ENCODE measurements around the gene NIPAL3. TPM values are rescaled to one million over a fixed set of nuclear protein-coding genes. Genes with fewer than 3 reads are reported as not detected.
"Not testable (repeated sequence)": the region's sequence is repeated elsewhere in the genome, so short reads cannot be mapped to it uniquely, and the experiment has no call there.

The NIPAL3 gene
- total RNA-seq, 1 donor from 2014 or later: 18.6 TPM

DNA sequence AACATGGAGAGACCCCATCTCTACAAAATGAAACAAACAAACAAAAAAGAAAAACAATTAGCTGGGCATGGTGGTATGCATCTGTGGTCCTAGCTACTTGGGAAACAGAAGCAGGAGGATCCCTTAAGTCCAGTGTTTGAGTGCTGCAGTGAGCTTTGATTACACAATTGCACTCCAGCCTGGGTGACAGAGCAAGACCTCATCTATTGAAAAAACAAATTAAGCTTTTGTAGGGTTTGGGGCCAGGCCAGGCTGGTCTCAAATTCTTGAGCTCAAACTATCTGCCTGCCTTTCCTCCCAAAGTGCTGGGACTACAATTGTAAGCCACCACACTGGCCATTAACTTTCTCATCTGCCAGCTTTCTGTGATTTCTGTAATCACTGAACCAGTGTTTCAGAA is 27.2 kb downstream of the NIPAL3 start:
- Mint-ChIP-seq H3K27ac (ENCODE audit: unreplicated experiment) (no peak overlapping the region), H3K27me3 (ENCODE audit: unreplicated experiment) (peaks cover 10% of the 10 kb centered on the region), H3K9me3 (ENCODE audit: unreplicated experiment) (peaks cover 10% of the 10 kb centered on the region), H3K4me3 (ENCODE audit: unreplicated experiment) (no peak overlapping the region), H3K4me1 (ENCODE audit: low read depth, unreplicated experiment) (peaks cover 30% of the 10 kb centered on the region), H3K36me3 (ENCODE audit: unreplicated experiment) (peaks cover 7% of the 10 kb centered on the region)
- TF ChIP-seq CTCF (IDR thresholded peaks at IDR 0.05; ENCODE audit: partially characterized antibody, unreplicated experiment): no peak
- DNase-seq: no peak

GRCh38 chr1:24443241-24443656 is 27.6 kb downstream of the NIPAL3 start:
- peaks cover 8% of the 10 kb centered on the region for H3K27me3 Mint-ChIP-seq (ENCODE audit: unreplicated experiment)
- no peak for DNase-seq
- H3K4me1 Mint-ChIP-seq (ENCODE audit: low read depth, unreplicated experiment): peaks cover 29% of the 10 kb centered on the region
- H3K9me3 Mint-ChIP-seq (ENCODE audit: unreplicated experiment): peaks cover 7% of the 10 kb centered on the region
- no peak overlapping the region for H3K27ac Mint-ChIP-seq (ENCODE audit: unreplicated experiment)
- TF ChIP-seq CTCF (IDR thresholded peaks at IDR 0.05; ENCODE audit: partially characterized antibody, unreplicated experiment): no peak
- peaks cover 7% of the 10 kb centered on the region for H3K36me3 Mint-ChIP-seq (ENCODE audit: unreplicated experiment)
- no peak overlapping the region for H3K4me3 Mint-ChIP-seq (ENCODE audit: unreplicated experiment)

GRCh38 chr1:24446446-24446845 is 30.8 kb downstream of the NIPAL3 start:
- H3K27ac Mint-ChIP-seq (ENCODE audit: unreplicated experiment); H3K36me3 Mint-ChIP-seq (ENCODE audit: unreplicated experiment); H3K9me3 Mint-ChIP-seq (ENCODE audit: unreplicated experiment); H3K4me3 Mint-ChIP-seq (ENCODE audit: unreplicated experiment); DNase-seq; H3K27me3 Mint-ChIP-seq (ENCODE audit: unreplicated experiment); H3K4me1 Mint-ChIP-seq (ENCODE audit: low read depth, unreplicated experiment): not testable (repeated sequence)

- H3K36me3 Mint-ChIP-seq (ENCODE audit: unreplicated experiment): peaks cover 7% of the 10 kb centered on the region
- peaks cover under 1% of the 10 kb centered on the region for H3K9me3 Mint-ChIP-seq (ENCODE audit: unreplicated experiment)
- peaks cover 2% of the 10 kb centered on the region for H3K27me3 Mint-ChIP-seq (ENCODE audit: unreplicated experiment)
- no peak for TF ChIP-seq CTCF (IDR thresholded peaks at IDR 0.05; ENCODE audit: partially characterized antibody, unreplicated experiment)
- no peak for DNase-seq
- no peaks in the 10 kb centered on the region for H3K4me1 Mint-ChIP-seq (ENCODE audit: low read depth, unreplicated experiment)
- H3K4me3 Mint-ChIP-seq (ENCODE audit: unreplicated experiment): no peak overlapping the region
- no peak overlapping the region for H3K27ac Mint-ChIP-seq (ENCODE audit: unreplicated experiment)
Observed at GRCh38 chr1:24450316-24450715, 34.7 kb downstream of the NIPAL3 start.

GRCh38 chr1:24450857-24451397 is 35.3 kb downstream of the NIPAL3 start:
- Mint-ChIP-seq H3K27me3 (ENCODE audit: unreplicated experiment) (peaks cover 2% of the 10 kb centered on the region), H3K9me3 (ENCODE audit: unreplicated experiment) (peaks cover 1% of the 10 kb centered on the region), H3K4me1 (ENCODE audit: low read depth, unreplicated experiment) (no peaks in the 10 kb centered on the region)

More at GRCh38 chr1:24450857-24451397, 35.3 kb downstream of the NIPAL3 start:
- TF ChIP-seq CTCF (IDR thresholded peaks at IDR 0.05; ENCODE audit: partially characterized antibody, unreplicated experiment): no peak
- no peak for DNase-seq
- Mint-ChIP-seq H3K36me3 (ENCODE audit: unreplicated experiment) (peaks cover 7% of the 10 kb centered on the region), H3K4me3 (ENCODE audit: unreplicated experiment) (no peak overlapping the region), H3K27ac (ENCODE audit: unreplicated experiment) (no peak overlapping the region)

Data from glutamatergic neuron (in vitro differentiated cells).